HepG2 (cell line): ENCODE data around the gene CDH13. TPM values are rescaled to one million over a fixed set of nuclear protein-coding genes. Genes with fewer than 3 reads are reported as not detected.
A peak's percentile ranks its signal among the peaks of the same experiment; 100 is the strongest.

Experiments
- ATAC-seq: fragments of 200-7000 bp; cut with Tn5 transposase; 3 replicates; pipeline ENCODE4 v1.9.1; 2020; ENCODE audit warnings: mild to moderate bottlenecking, moderate library complexity
- BruUV-seq: library from RNA; stranded (reverse); fragments of 400-500 nt; replicated peaks from 2 replicates; lab custom pipeline; 2021; lab: Mats Ljungman, UMichigan
- CTCF ChIA-PET: fragments of 300-600 bp; formaldehyde crosslinking; extraction: SDS; loops from one replicate; lab custom pipeline; 2021; ENCODE audit warnings: low total read pairs, inconsistent platforms, low intra/inter-chr PET ratio; lab: Yijun Ruan, JAX
- POLR2A ChIA-PET: fragments of 350-600 bp; sonication (Branson Sonifier 250); formaldehyde crosslinking; loops from one replicate; lab custom pipeline; 2020; ENCODE audit warnings: antibody characterized with exemption, inconsistent platforms; lab: Yijun Ruan, JAX
- DNase-seq: peaks from one replicate; pipeline ENCODE4 v3.0.0-alpha.2; 2015; ENCODE audit warnings: low spot score
- FAIRE-seq: peaks from 3 replicates; lab custom pipeline; 2011; peaks lifted over from hg19 to GRCh38; lab: Jason Lieb, UNC
- H2AFZ ChIP-seq: one replicate; pipeline ENCODE4 v1.6.1; 2011; ENCODE audit warnings: low read length, inconsistent platforms
- H3K27ac ChIP-seq: fragments of 300-600 bp; 3 replicates; pipeline ENCODE4 v1.8.0; 2011; ENCODE audit warnings: mixed run types, mild to moderate bottlenecking, mixed read lengths, low read length, inconsistent platforms; ENCODE audit not compliant: insufficient read depth; ENCODE audit errors: extremely low read length
- H3K27me3 ChIP-seq, 2 experiments: fragments of 200-600 bp in 1 of 2; 2 replicates in 1 of 2; 3 replicates in 1 of 2; pipeline versions ENCODE4 v1.6.0 to v1.8.0; 2011; ENCODE audit warnings: low read length in 2 of 2, mild to moderate bottlenecking in 2 of 2, moderate library complexity in 2 of 2, inconsistent platforms in 1 of 2; ENCODE audit not compliant: insufficient read depth in 2 of 2, control insufficient read depth in 1 of 2
- H3K36me3 ChIP-seq, 2 experiments: fragments of 200-600 bp in 1 of 2; replicated peaks in 1 of 2; 2 replicates in 1 of 2; 3 replicates in 1 of 2; pipeline versions ENCODE4 v1.5.1 to v1.8.0; 2011; ENCODE audit warnings: low read length in 2 of 2, inconsistent platforms in 1 of 2; ENCODE audit not compliant: insufficient read depth in 2 of 2, control insufficient read depth in 1 of 2
- H3K4me1 ChIP-seq: 2 replicates; pipeline ENCODE4 v1.5.1; 2012; ENCODE audit warnings: low read length, inconsistent platforms; ENCODE audit not compliant: insufficient read depth
- H3K4me2 ChIP-seq: 2 replicates; pipeline ENCODE4 v1.6.0; 2011; ENCODE audit warnings: low read depth, low read length, inconsistent platforms
- H3K4me3 ChIP-seq, 3 experiments: fragments of 200-600 bp in 1 of 3; sonication (generic), shearing (Covaris generic) in 1 of 3; replicated peaks in 1 of 3; 2 replicates each; pipeline ENCODE4 v1.5.1; 2011 to 2016; ENCODE audit warnings: low read length in 3 of 3, inconsistent platforms in 2 of 3, low read depth in 2 of 3, mild to moderate bottlenecking in 2 of 3, control low read depth in 1 of 3, mixed read lengths in 1 of 3; ENCODE audit not compliant: insufficient read depth in 1 of 3
- H3K79me2 ChIP-seq: one replicate; pipeline ENCODE4 v1.6.1; 2011; ENCODE audit warnings: low read length, inconsistent platforms; ENCODE audit not compliant: insufficient read depth
- H3K9ac ChIP-seq: 2 replicates; pipeline ENCODE4 v1.6.0; 2011; ENCODE audit warnings: mild to moderate bottlenecking, low read depth, low read length, inconsistent platforms; ENCODE audit not compliant: insufficient read depth
- H3K9me3 ChIP-seq: 2 replicates; pipeline ENCODE4 v1.5.1; 2012; ENCODE audit warnings: mild to moderate bottlenecking, low read length
- H4K20me1 ChIP-seq: 2 replicates; pipeline ENCODE4 v1.6.0; 2011; ENCODE audit warnings: inconsistent platforms, mild to moderate bottlenecking, low read length, moderate library complexity; ENCODE audit not compliant: insufficient read depth
- HINFP ChIP-seq: sonication (generic); formaldehyde crosslinking; IDR thresholded peaks from 2 replicates; pipeline ENCODE4 v1.4.0; 2020; ENCODE audit warnings: low read depth, mild to moderate bottlenecking, missing genetic modification reagents
- IRF1 ChIP-seq: sonication (generic); formaldehyde crosslinking; IDR thresholded peaks from 2 replicates; pipeline ENCODE4 v1.4.0; 2020; ENCODE audit warnings: low read depth, mild to moderate bottlenecking, missing genetic modification reagents
- KDM6A ChIP-seq: IDR thresholded peaks from 2 replicates; pipeline ENCODE4 v1.6.1; 2016; ENCODE audit warnings: low read depth
- NAIF1 ChIP-seq: sonication (generic); formaldehyde crosslinking; IDR thresholded peaks from 2 replicates; pipeline ENCODE4 v1.5.0; 2020; ENCODE audit warnings: mild to moderate bottlenecking, missing genetic modification reagents, borderline replicate concordance
- NR1H2 ChIP-seq: sonication (generic); formaldehyde crosslinking; IDR thresholded peaks from 2 replicates; pipeline ENCODE4 v1.8.1; 2022; ENCODE audit warnings: low read depth, missing genetic modification reagents, borderline replicate concordance
- TFAP4 ChIP-seq: sonication (generic); IDR thresholded peaks from 2 replicates; pipeline ENCODE4 v1.6.1; 2016; ENCODE audit warnings: low read depth, borderline replicate concordance
- ZFP82 ChIP-seq: sonication (generic); formaldehyde crosslinking; IDR thresholded peaks from 2 replicates; pipeline ENCODE4 v1.5.1; 2020; ENCODE audit warnings: mild to moderate bottlenecking, missing genetic modification reagents, borderline replicate concordance
- ZMYM2 ChIP-seq: sonication (generic); formaldehyde crosslinking; IDR thresholded peaks from 2 replicates; pipeline ENCODE4 v1.8.0; 2022; ENCODE audit warnings: mild to moderate bottlenecking, missing genetic modification reagents
- ZNF605 ChIP-seq: sonication (generic); formaldehyde crosslinking; IDR thresholded peaks from 2 replicates; pipeline ENCODE4 v1.8.0; 2022; ENCODE audit warnings: mild to moderate bottlenecking, missing genetic modification reagents
- ZNF670 ChIP-seq: sonication (generic); formaldehyde crosslinking; IDR thresholded peaks from 2 replicates; pipeline ENCODE4 v1.8.0; 2022; ENCODE audit warnings: mild to moderate bottlenecking, missing genetic modification reagents, borderline replicate concordance
- WGBS: methylation state at CpG from one replicate; pipeline ENCODE4 v1.1.6; 2017; ENCODE audit warnings: low lambda C conversion rate; 5-methylcytosine and 5-hydroxymethylcytosine counted together
- in situ Hi-C: cut with HindIII; loops from 2 replicates; pipeline ENCODE4 v1.10.0; 2017; ENCODE audit warnings: low pct_unique_long_range_greater_than_20kb; ENCODE audit not compliant: extremely low pct_ligation_motif_present
- intact Hi-C: fragments of 100-400 bp; cut with micrococcal nuclease; formaldehyde crosslinking; loops from one replicate; pipeline ENCODE4 v1.10.0; 2022; ENCODE audit not compliant: unreplicated experiment
- polyA plus RNA-seq, 8 experiments: library from polyadenylated mRNA; depleted of rRNA in 3 of 8; stranded (reverse) in 7 of 8; unstranded in 1 of 8; fragments of >200 nt; fragmentation: Illumina TruSeq in 4 of 8; extraction: Trizol in 4 of 8; gene quantifications; 2 replicates each; pipeline versions ENCODE4 v1.2.1 to v1.2.3, GENCODE V29; 2011 to 2016; ENCODE audit warnings: low read depth in 4 of 8, missing spikeins in 1 of 8, mixed read lengths in 1 of 8; ENCODE audit not compliant: insufficient read depth in 1 of 8
- total RNA-seq, 5 experiments: library from RNA; depleted of rRNA; stranded (reverse); fragments of >200 nt; fragmentation: Illumina TruSeq; extraction: Trizol; gene quantifications; 2 replicates each; pipeline ENCODE4 v1.2.3, GENCODE V29; 2016; ENCODE audit warnings: low read depth in 1 of 5
- TF ChIP-seq, protein P1 (sequence below): sonication (generic); formaldehyde crosslinking; IDR thresholded peaks from 2 replicates; pipeline ENCODE4 v1.5.0; 2020; ENCODE audit warnings: missing genetic modification reagents

CDH13 gene
- total and polyA plus RNA-seq, 2 of the 13 experiments (the other 11 are each of a cell fraction or from before 2014, with no cell fraction given) = not detected

DNA sequence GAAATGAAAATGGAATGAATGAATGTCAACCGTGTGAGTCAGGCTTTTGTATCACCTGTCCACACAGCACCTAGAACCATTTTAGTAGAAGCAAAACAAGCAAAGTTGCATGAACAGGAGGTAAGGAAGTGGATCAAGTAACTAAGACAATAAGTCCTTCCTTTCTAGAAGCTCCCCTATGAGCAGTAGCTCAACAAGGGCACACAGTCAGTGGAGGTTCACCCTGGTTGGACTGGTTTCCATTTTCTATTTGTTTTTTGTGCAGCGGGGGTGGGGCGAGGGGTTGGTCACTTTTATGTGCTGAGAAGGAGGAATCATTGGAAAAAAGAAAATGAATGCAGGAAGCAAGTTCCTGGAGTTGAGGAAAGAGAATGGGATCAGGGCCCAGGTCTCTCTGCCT lies 1177.0 kb downstream of the CDH13 start:
- Histone ChIP-seq H3K27ac (no peak overlapping the region), H2AFZ (no peak overlapping the region), H3K4me3 (no peak overlapping the region), H3K4me2 (peak overlapping the region; percentile 30; the same call in 1 of the 2 replicates), H3K4me1 (peaks cover 19% of the 10 kb centered on the region), H3K9me3 (no peaks in the 10 kb centered on the region), H3K9ac (no peak overlapping the region), H3K27me3 (peaks cover 0 to 13% of the 10 kb centered on the region in 2 experiments; a peak in 2 of 5 replicates), H4K20me1 (no peaks in the 10 kb centered on the region), H3K36me3 (no peaks in the 10 kb centered on the region), H3K79me2 (peaks cover 7% of the 10 kb centered on the region)
- ChIA-PET CTCF (no interaction called here), POLR2A (no interaction called here)
- FAIRE-seq (no peak), ATAC-seq (no peak), DNase-seq (no peak)
- no TSS peak for BruUV-seq
- in situ Hi-C loops (no loop called here), intact Hi-C loops (no loop called here)
- no peak for TF ChIP-seq KDM6A (CRISPR knock-in tag)
- TF ChIP-seq NR1H2 (CRISPR knock-in tag) = no peak
- no peak for TF ChIP-seq IRF1 (CRISPR knock-in tag)
- TF ChIP-seq TFAP4 = no peak
- no peak for TF ChIP-seq NAIF1
- TF ChIP-seq ZNF670 = no peak
- no peak for TF ChIP-seq ZNF605 (CRISPR knock-in tag)
- no peak for TF ChIP-seq ZFP82 (CRISPR knock-in tag)
- TF ChIP-seq ZMYM2 (CRISPR knock-in tag) = no peak
- TF ChIP-seq, protein P1, sequence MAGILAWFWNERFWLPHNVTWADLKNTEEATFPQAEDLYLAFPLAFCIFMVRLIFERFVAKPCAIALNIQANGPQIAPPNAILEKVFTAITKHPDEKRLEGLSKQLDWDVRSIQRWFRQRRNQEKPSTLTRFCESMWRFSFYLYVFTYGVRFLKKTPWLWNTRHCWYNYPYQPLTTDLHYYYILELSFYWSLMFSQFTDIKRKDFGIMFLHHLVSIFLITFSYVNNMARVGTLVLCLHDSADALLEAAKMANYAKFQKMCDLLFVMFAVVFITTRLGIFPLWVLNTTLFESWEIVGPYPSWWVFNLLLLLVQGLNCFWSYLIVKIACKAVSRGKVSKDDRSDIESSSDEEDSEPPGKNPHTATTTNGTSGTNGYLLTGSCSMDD (CRISPR knock-in tag) = no peak
- TF ChIP-seq HINFP (CRISPR knock-in tag) = no peak
- WGBS = 13% methylated on average over 3 of the region's 3 CpGs
